Activated T-cell treated with anti-CD3 and anti-CD28 coated beads for 1 hour (primary cell): Measurements from ENCODE around the gene ORAI2.
"Not testable (repeated sequence)": the region's sequence is repeated elsewhere in the genome, so short reads cannot be mapped to it uniquely, and the experiment has no call there.

ENCODE experiments used
- DNase-seq: peaks from one replicate; pipeline ENCODE4 v3.0.0-alpha.2; 2020; ENCODE audit warnings: low read depth

ORAI2 gene

GRCh38 chr7:102503141-102503540, 69.8 kb downstream of the ORAI2 start:
- DNase-seq = not testable (repeated sequence)

DNA sequence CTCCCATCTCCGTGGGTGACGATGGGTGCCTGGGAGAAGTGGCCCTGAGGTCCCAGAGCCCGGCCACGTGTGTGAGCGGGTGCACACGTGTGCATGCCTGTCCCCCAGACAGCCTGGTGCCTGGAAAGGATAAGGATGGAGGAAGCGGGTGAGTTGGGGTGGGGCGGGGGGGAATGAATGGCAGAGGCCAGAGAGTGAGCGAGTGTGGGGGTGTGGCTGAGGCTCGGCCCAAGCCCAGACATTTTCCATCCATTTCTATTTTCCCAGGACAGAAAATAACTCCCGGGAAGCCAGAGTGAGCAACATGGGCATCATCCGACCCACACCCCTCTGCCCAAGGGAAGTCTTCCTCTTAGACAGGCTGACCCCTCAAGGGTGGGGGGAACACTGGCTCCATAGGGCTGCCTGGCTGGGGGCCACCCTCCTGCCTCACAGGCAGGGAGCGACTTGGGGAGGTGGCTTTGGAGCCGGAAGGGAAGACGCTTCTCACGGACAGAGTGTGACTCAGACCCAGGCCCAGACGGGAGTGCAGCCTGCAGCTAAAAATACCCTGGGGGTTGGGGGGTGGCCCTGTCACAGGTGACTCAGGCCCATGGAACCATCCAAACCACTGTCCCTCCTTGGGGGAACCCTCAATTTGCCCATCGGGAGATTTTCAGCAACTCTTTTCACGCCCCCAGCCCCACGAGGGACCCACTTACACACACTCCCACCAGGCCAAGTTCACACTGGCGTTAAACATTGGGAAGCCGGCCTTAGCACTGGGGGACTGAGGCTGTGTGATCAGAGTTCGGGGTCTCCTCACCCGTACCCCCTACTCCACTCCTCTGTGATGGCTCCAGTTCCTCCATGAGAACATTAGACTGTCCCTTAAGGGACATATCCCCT, 72.2 kb downstream of the ORAI2 start:
- DNase-seq = not testable (repeated sequence)
